MV-4-11 (cell line): ENCODE results near the gene ADRB1.

Source experiments
- DNase-seq: peaks from one replicate; lab custom pipeline; 2025; lab: John Stamatoyannopoulos, UW

Gene ADRB1

GRCh38 chr10:114026189-114027040 lies 17.3 kb upstream of the ADRB1 start:
- no peak for DNase-seq

GRCh38 chr10:114027041-114027394 lies 16.6 kb upstream of the ADRB1 start:
- DNase-seq, result no peak

GRCh38 chr10:114027951-114028350 lies 15.7 kb upstream of the ADRB1 start:
- DNase-seq, result no peak

GRCh38 chr10:114028425-114028824 lies 15.2 kb upstream of the ADRB1 start:
- no peak for DNase-seq

GRCh38 chr10:114029655-114030054 lies 14.0 kb upstream of the ADRB1 start:
- no peak for DNase-seq

- DNase-seq, result no peak
These were observed 13.5 kb upstream of the ADRB1 start for GRCh38 chr10:114030140-114030539.

GRCh38 chr10:114031073-114031972 lies 12.3 kb upstream of the ADRB1 start:
- DNase-seq, result no peak

GRCh38 chr10:114033566-114033965 lies 10.1 kb upstream of the ADRB1 start:
- DNase-seq, result no peak

GRCh38 chr10:114034923-114035645 lies 8.6 kb upstream of the ADRB1 start:
- DNase-seq, result peak; percentile 58

GRCh38 chr10:114035791-114036190 lies 7.9 kb upstream of the ADRB1 start:
- no peak for DNase-seq

- no peak for DNase-seq
These were observed 4.8 kb upstream of the ADRB1 start for GRCh38 chr10:114038819-114039218.

- no peak for DNase-seq
These were observed 2.5 kb upstream of the ADRB1 start for GRCh38 chr10:114041166-114041565.

- DNase-seq, result peak; percentile 48
These were observed 653 bp upstream of the ADRB1 start for GRCh38 chr10:114042895-114043531.

- no peak for DNase-seq
These were observed 825 bp downstream of the ADRB1 start for GRCh38 chr10:114044247-114045135.

GRCh38 chr10:114045136-114046086 lies 1.7 kb downstream of the ADRB1 start:
- DNase-seq, result no peak

- DNase-seq, result no peak
These were observed 2.4 kb downstream of the ADRB1 start for GRCh38 chr10:114046087-114046458.

GRCh38 chr10:114048472-114048871 lies 4.8 kb downstream of the ADRB1 start:
- DNase-seq, result no peak

- DNase-seq, result no peak
These were observed 8.0 kb downstream of the ADRB1 start for GRCh38 chr10:114051714-114052113.

GRCh38 chr10:114052255-114052654 lies 8.6 kb downstream of the ADRB1 start:
- no peak for DNase-seq

GRCh38 chr10:114053946-114054345 lies 10.3 kb downstream of the ADRB1 start:
- DNase-seq, result no peak
